ENCODE results near the gene UMOD. TPM values are rescaled to one million over a fixed set of nuclear protein-coding genes. Genes with fewer than 3 reads are reported as not detected.

UMOD gene
- total and polyA plus RNA-seq, 7 donors, result not detected

GRCh38 chr16:20355114-20355782 is 2.7 kb upstream of the UMOD start:
- WGBS, 2 donors, result 77 to 78% methylated on average over 7 of the region's 7 CpGs
- Histone ChIP-seq H3K27ac (no peak overlapping the region), H3K27me3 (peaks cover 0 to 11% (median 0%) of the 10 kb centered on the region in 3 donors), H3K4me3 (no peak overlapping the region), H3K4me1 (no peaks in the 10 kb centered on the region), H3K9me3 (no peaks in the 10 kb centered on the region), H3K36me3 (no peaks in the 10 kb centered on the region)
- TF ChIP-seq EP300 (IDR thresholded peaks at IDR 0.05), result no peak
- no peak for TF ChIP-seq POLR2A (IDR thresholded peaks at IDR 0.05)
- TF ChIP-seq POLR2AphosphoS5 (IDR thresholded peaks at IDR 0.05), result no peak
- TF ChIP-seq CTCF (IDR thresholded peaks at IDR 0.05), result no peak
- intact Hi-C loops (cut with DNase I), result no loop called here
- no peak for DNase-seq

GRCh38 chr16:20353379-20353778 is 864 bp upstream of the UMOD start:
- intact Hi-C loops (cut with DNase I), result no loop called here
- Histone ChIP-seq H3K36me3 (no peaks in the 10 kb centered on the region), H3K4me1 (no peaks in the 10 kb centered on the region), H3K9me3 (no peaks in the 10 kb centered on the region), H3K27me3 (peaks cover 0 to 17% (median 6%) of the 10 kb centered on the region in 3 donors), H3K4me3 (no peak overlapping the region), H3K27ac (no peak overlapping the region)
- DNase-seq, result no peak
- TF ChIP-seq POLR2A (IDR thresholded peaks at IDR 0.05), result no peak
- no peak for TF ChIP-seq EP300 (IDR thresholded peaks at IDR 0.05)
- no peak for TF ChIP-seq POLR2AphosphoS5 (IDR thresholded peaks at IDR 0.05)
- no peak for TF ChIP-seq CTCF (IDR thresholded peaks at IDR 0.05)

- DNase-seq, result no peak
- Histone ChIP-seq H3K27ac (no peak overlapping the region), H3K4me3 (no peak overlapping the region), H3K4me1 (no peaks in the 10 kb centered on the region), H3K36me3 (no peaks in the 10 kb centered on the region), H3K9me3 (no peaks in the 10 kb centered on the region), H3K27me3 (peaks cover 0 to 14% (median 9%) of the 10 kb centered on the region in 3 donors)
- WGBS, 2 donors, result 80 to 83% methylated on average over 6 of the region's 6 CpGs
- no peak for TF ChIP-seq EP300 (IDR thresholded peaks at IDR 0.05)
- no peak for TF ChIP-seq POLR2AphosphoS5 (IDR thresholded peaks at IDR 0.05)
- no peak for TF ChIP-seq POLR2A (IDR thresholded peaks at IDR 0.05)
- intact Hi-C loops (cut with DNase I), result no loop called here
These were observed 2.9 kb downstream of the UMOD start for GRCh38 chr16:20349615-20350014.

- no peak for TF ChIP-seq POLR2A (IDR thresholded peaks at IDR 0.05)
- TF ChIP-seq CTCF (IDR thresholded peaks at IDR 0.05), result no peak
- H3K27me3 ChIP-seq, result peaks cover 0 to 14% (median 9%) of the 10 kb centered on the region in 3 donors
- DNase-seq, result no peak
- H3K9me3 ChIP-seq, result no peaks in the 10 kb centered on the region
- no peaks in the 10 kb centered on the region for H3K4me1 ChIP-seq
- no peaks in the 10 kb centered on the region for H3K36me3 ChIP-seq
- 15 to 33% methylated on average over 77 of the region's 77 CpGs for WGBS, 2 donors
- no peak overlapping the region for H3K27ac ChIP-seq
- intact Hi-C loops (cut with DNase I), result no loop called here
- no peak overlapping the region for H3K4me3 ChIP-seq
These were observed 3.9 kb downstream of the UMOD start for GRCh38 chr16:20348365-20349185.

- TF ChIP-seq EP300 (IDR thresholded peaks at IDR 0.05) (no peak), CTCF (IDR thresholded peaks at IDR 0.05) (no peak), POLR2AphosphoS5 (IDR thresholded peaks at IDR 0.05) (no peak), POLR2A (IDR thresholded peaks at IDR 0.05) (no peak)
- no peak overlapping the region for H3K4me3 ChIP-seq
- no peak overlapping the region for H3K27ac ChIP-seq
- DNase-seq, result no peak
- 64 to 76% methylated on average over 12 of the region's 12 CpGs for WGBS, 2 donors
- no peaks in the 10 kb centered on the region for H3K36me3 ChIP-seq
- H3K27me3 ChIP-seq, result peaks cover 0 to 14% (median 9%) of the 10 kb centered on the region in 3 donors
- no peaks in the 10 kb centered on the region for H3K9me3 ChIP-seq
- no peaks in the 10 kb centered on the region for H3K4me1 ChIP-seq
- intact Hi-C loops (cut with DNase I), result no loop called here
These were observed 4.7 kb downstream of the UMOD start for GRCh38 chr16:20347666-20348364.
